BJ (cell line): ENCODE results near the gene PCSK7. TPM values are rescaled to one million over a fixed set of nuclear protein-coding genes. Genes with fewer than 3 reads are reported as not detected.

Source experiments
- CTCF ChIA-PET: fragments of 350-600 bp; formaldehyde crosslinking; extraction: SDS; loops from one replicate; lab custom pipeline; 2021; ENCODE audit warnings: antibody characterized with exemption, inconsistent platforms; lab: Yijun Ruan, JAX
- POLR2A ChIA-PET: fragments of 300-600 bp; sonication (Branson Sonifier 250); formaldehyde crosslinking; extraction: SDS; loops from one replicate; lab custom pipeline; 2021; ENCODE audit warnings: antibody characterized with exemption; lab: Charles Lee
- DNase-seq: peaks from one replicate; pipeline ENCODE4 v3.0.0-alpha.2; 2011; ENCODE audit warnings: low read depth
- H3K27me3 ChIP-seq: 2 replicates; pipeline ENCODE4 v1.6.0; 2011; ENCODE audit warnings: low read length; ENCODE audit not compliant: control insufficient read depth, insufficient read depth
- H3K36me3 ChIP-seq: 2 replicates; pipeline ENCODE4 v1.5.1; 2011; ENCODE audit warnings: low read length; ENCODE audit not compliant: control insufficient read depth, insufficient read depth
- H3K4me3 ChIP-seq: 2 replicates; pipeline ENCODE4 v1.5.1; 2011; ENCODE audit warnings: low read depth, mild to moderate bottlenecking, control low read depth, low read length
- CTCF ChIP-seq: IDR thresholded peaks from 2 replicates; pipeline ENCODE4 v1.5.1; 2011; ENCODE audit warnings: low read depth, mild to moderate bottlenecking, control low read depth, inconsistent platforms, low read length, moderate library complexity; ENCODE audit not compliant: insufficient read depth
- polyA plus RNA-seq: library from polyadenylated mRNA; depleted of rRNA; stranded (reverse); fragments of >200 nt; gene quantifications from 2 replicates; pipeline ENCODE4 v1.2.3, GENCODE V29; 2011

Gene PCSK7
- polyA plus RNA-seq, 1 experiment: 32.8 TPM

GRCh38 chr11:117170210-117170609 is 61.7 kb downstream of the PCSK7 start:
- peaks cover 5% of the 10 kb centered on the region for H3K36me3 ChIP-seq
- ChIA-PET CTCF (interaction anchor here (0.7 to 3.3 kb wide), 2 partner anchors 11 to 26 kb away, joined by 3 to 13 read pairs; partner anchors contain the start of gene PAFAH1B2), POLR2A (no interaction called here)
- no peak for TF ChIP-seq CTCF
- DNase-seq: no peak
- H3K4me3 ChIP-seq: no peak overlapping the region
- no peaks in the 10 kb centered on the region for H3K27me3 ChIP-seq

- CTCF ChIA-PET: interaction anchor here (1.4 kb wide), 1 partner anchor 13 kb away, joined by 3 read pairs; no protein-coding TSS in a partner anchor
- no peak for DNase-seq
- H3K36me3 ChIP-seq: peaks cover 5% of the 10 kb centered on the region
- no peak for TF ChIP-seq CTCF
- POLR2A ChIA-PET: no interaction called here
- no peak overlapping the region for H3K4me3 ChIP-seq
- no peaks in the 10 kb centered on the region for H3K27me3 ChIP-seq
Measured at GRCh38 chr11:117169736-117170135, 62.1 kb downstream of the PCSK7 start.

GRCh38 chr11:117166491-117166890 is 65.4 kb downstream of the PCSK7 start:
- Histone ChIP-seq H3K4me3 (no peak overlapping the region), H3K36me3 (peaks cover 11% of the 10 kb centered on the region), H3K27me3 (no peaks in the 10 kb centered on the region)
- POLR2A ChIA-PET: no interaction called here
- CTCF ChIA-PET: interaction anchor here (1.2 kb wide), 1 partner anchor 423 kb away, joined by 3 read pairs; no protein-coding TSS in a partner anchor
- DNase-seq: no peak
- TF ChIP-seq CTCF: no peak

GRCh38 chr11:117160826-117161225 is 71.0 kb downstream of the PCSK7 start:
- CTCF ChIA-PET: interaction anchor here (0.7 kb wide), 1 partner anchor 13 kb away, joined by 4 read pairs; no protein-coding TSS in a partner anchor
- Histone ChIP-seq H3K27me3 (no peaks in the 10 kb centered on the region), H3K4me3 (no peak overlapping the region), H3K36me3 (peaks cover 13% of the 10 kb centered on the region)
- no peak for DNase-seq
- no peak for TF ChIP-seq CTCF
- POLR2A ChIA-PET: no interaction called here

- DNase-seq: no peak
- POLR2A ChIA-PET: no interaction called here
- Histone ChIP-seq H3K36me3 (peaks cover 16% of the 10 kb centered on the region), H3K27me3 (no peaks in the 10 kb centered on the region), H3K4me3 (no peak overlapping the region)
- CTCF ChIA-PET: interaction anchor here (0.7 to 1.3 kb wide), 2 partner anchors 14 to 17 kb away, joined by 3 to 4 read pairs; no protein-coding TSS in a partner anchor
- no peak for TF ChIP-seq CTCF
Measured at GRCh38 chr11:117159892-117160291, 72.0 kb downstream of the PCSK7 start.
